ELF-1 (cell line): ENCODE data around the gene AIMP1.
"Not testable (repeated sequence)": the region's sequence is repeated elsewhere in the genome, so short reads cannot be mapped to it uniquely, and the experiment has no call there.

Source experiments
- DNase-seq: peaks from one replicate; pipeline ENCODE4 v3.0.0-alpha.2; 2016; ENCODE audit warnings: low read depth, low spot score

The AIMP1 gene

DNA sequence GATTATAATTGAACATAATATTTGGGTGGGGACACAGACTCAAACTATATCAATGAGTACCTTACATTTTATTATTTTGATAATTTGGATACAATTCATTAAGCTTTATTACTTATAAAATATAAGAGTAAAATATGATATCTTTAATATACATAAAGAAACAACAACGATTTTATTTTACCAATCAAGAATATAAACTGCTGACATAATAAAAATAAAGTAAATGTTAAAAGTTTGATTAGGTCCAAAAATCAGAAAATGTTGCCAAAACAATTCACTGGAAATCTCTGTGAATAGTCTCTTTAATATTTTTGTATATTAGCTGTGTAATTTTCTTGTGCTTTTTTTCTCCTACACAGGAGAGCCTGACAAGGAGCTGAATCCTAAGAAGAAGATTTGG, 30.8 kb downstream of the AIMP1 start:
- DNase-seq = no peak

DNA sequence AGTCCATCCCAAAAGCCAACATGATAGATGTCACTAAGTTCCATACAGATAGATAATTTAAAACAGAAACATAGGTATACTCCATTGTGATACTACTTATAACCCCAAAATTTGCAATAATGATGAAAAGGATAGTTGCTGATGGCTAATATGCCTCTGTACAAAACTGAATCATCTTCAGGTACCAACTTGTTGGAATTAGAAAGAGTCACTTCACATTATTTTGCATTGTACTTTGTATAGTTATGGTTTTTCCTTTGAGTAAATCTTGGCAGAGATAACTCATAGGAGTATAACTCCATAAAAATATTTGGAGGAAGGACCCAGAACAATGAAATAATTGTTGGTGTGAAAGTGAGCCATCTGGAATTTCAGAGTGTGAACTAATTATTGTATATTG, 34.7 kb downstream of the AIMP1 start:
- no peak for DNase-seq

- DNase-seq = no peak
Observed at GRCh38 chr4:106353786-106354185, 37.4 kb downstream of the AIMP1 start.

- DNase-seq = no peak
Observed at GRCh38 chr4:106355193-106355592, 38.8 kb downstream of the AIMP1 start.

GRCh38 chr4:106358899-106359298, 42.5 kb downstream of the AIMP1 start:
- no peak for DNase-seq

GRCh38 chr4:106362086-106362825, 45.9 kb downstream of the AIMP1 start:
- no peak for DNase-seq

DNA sequence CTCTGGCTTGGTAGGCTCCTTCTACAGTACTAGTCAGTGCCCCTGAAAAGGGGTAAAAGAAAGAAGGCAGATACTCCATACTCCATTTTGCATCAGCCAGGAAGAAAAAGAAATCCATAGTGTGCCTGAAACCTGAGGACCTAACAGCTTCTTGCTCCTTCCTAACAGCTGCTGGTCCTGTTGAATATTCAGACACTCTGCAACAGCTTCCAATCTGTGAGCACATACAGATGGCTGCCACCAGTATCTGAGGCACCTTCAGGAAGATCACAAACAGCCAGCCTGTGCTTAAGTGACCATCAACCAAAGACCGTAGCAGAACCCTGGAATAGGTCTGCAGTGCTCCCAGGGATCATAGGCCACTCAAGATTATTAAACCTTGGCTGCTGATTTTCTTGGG, 47.9 kb downstream of the AIMP1 start:
- no peak for DNase-seq

- no peak for DNase-seq
Observed at GRCh38 chr4:106365613-106366012, 49.3 kb downstream of the AIMP1 start.

- DNase-seq = no peak
Observed at GRCh38 chr4:106366026-106366425, 49.7 kb downstream of the AIMP1 start.

DNA sequence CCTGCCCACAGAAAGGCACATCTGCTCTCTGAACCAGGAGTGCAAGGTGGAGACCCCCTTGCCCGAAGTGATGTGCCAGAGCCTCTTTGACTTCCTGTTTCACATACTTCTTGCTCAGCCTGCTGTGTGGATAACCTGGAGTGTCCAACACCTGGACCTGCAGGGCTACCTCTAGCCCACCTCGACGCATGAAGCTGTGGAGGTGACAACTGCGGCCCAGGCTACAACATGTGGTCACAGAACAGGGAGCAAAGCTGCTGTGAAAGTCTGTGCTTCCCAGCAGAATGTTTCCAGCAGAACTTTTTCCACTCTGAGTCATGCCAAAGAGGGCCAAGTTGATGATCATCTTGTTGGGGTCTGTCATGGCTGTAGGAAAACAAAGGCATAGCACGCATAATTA, 50.7 kb downstream of the AIMP1 start:
- DNase-seq = no peak

GRCh38 chr4:106368678-106369077, 52.3 kb downstream of the AIMP1 start, which contains the start of gene GIMD1:
Gene GIMD1 (minus strand): TSS chr4:106368778. CDS start chr4:106367435, 1,343 bp downstream.
- no peak for DNase-seq

DNA sequence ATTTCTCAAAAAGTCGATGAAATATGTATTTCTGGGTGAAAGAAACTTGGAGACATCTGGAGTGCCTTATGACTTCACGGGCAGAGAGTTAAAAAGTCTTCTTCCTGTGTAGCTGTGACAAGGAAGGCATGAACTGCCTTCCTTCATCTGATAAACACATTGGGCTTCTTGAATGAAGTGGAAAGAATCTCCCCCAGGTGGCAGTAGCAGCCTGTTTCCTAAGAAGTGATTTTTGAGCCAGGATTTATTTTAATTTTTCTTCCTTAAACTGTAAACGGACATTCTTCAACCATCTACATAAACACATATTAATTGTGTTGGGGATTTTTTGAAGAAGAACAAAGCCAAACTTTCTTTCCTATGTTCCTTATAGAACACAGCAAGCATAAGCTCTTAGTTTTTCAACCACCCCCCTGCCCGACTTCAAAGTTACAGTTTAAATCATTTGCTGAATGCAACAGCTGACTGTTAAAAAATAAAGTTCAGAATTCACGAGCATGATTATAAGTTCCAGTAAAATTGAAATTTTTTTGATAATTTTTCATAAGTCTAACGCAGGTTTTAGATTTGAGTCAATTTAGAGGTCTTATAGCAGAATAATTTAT, 53.2 kb downstream of the AIMP1 start:
- peak; percentile 54 for DNase-seq

DNA sequence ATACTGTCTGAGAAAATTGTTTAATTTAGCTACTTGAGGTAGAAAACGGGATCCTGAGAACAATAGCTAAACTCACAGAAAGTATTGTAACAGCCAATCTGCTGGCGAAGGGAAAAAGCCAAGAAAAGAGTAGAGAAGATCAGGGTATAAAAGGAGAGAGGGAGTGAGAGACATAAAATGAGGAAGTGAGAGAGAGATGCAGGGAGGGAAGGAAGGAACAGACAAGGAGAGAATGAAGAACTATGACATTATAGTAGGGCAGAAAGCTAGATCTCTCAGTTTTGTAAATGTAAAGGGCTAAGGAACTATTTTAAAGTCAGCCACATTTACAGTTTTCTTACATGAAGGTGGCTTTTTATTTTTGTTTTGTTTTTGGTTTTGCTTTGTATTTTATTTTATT, 53.9 kb downstream of the AIMP1 start:
- no peak for DNase-seq

GRCh38 chr4:106371161-106371560, 54.8 kb downstream of the AIMP1 start:
- DNase-seq = no peak

DNA sequence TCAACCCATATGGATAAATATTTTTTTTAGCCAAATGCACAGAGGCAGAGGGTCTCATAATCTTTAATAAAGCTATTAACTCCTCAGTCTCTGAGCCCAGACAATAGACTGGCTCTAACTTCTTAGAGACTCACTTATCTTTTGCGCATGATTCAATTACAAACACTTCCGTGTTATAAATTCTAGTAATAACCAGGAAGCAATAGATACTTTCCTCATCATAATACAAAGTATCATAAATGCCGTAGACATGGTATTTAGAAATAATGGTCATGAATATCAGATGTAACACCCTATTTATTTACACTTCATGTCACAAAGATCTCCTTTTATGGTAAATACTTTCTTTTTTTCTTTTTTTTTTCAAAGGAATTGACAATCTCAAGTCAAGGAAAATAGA, 56.7 kb downstream of the AIMP1 start:
- DNase-seq = no peak

DNA sequence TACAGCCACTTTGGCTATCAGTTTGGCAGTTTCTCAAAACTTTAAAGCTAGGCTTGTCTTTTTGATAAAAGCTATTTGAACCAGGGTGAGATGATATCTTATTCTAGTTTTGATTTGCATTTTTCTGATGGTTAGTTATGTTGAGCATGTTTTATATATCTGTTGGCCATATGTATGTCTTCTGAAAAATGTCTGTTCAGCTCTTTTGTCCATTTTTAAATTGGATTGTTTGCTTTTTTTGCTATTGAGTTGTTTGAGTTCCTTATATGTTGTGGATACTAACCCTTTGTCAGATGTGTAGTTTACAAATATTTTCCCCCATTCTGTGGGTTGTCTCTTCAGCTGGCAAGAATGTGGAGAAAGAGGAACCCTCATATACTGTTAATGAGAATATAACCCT, 63.8 kb downstream of the AIMP1 start:
- DNase-seq = no peak

DNA sequence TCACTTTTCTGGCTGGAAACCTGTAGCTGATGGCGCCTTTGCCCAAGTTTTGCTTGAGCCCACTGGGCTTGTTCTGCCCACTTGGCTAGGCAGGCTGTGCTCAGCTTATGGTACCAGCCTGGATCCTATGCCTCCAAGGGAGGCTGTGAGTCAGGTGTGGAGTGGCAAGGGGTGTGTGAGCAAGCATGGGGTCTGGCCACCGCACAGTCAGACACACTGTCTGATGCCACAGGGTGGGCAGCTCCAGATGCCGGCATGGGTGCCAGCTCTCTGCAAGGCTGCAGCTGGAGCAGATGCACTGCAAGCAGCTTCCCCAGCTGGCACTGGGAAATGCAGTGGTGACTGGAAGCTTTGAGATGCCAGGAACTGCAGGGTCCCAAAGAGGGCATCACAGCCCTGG, 68.5 kb downstream of the AIMP1 start:
- DNase-seq = no peak

DNA sequence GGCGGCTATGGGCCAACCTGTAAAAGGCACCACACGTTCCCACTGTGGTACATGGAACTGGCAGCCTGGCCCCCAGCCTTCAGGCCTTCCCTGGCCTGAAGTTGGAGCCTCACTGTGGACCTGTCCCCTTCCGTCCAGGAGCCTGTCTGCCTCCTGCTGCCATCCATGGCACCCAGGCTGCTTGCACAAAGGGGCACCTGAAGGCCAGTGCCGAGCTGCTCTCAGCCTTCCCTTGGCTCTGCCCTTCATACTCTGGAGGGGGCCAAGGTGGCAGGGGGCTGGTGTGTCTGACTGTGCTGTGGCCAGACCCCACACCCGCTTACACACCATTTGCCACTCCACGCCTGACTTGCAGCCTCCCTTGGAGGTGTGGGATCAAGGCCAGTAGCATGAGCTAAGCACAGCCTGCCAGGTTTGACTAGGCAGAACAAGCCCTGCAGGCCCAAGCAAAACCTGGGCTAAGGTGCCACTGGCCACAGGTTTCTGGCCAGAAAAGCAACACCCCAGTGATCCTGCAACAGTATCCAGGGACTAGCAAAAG, 69.6 kb downstream of the AIMP1 start:
- DNase-seq = no peak

- DNase-seq = no peak
Observed at GRCh38 chr4:106395582-106395981, 79.2 kb downstream of the AIMP1 start.

DNA sequence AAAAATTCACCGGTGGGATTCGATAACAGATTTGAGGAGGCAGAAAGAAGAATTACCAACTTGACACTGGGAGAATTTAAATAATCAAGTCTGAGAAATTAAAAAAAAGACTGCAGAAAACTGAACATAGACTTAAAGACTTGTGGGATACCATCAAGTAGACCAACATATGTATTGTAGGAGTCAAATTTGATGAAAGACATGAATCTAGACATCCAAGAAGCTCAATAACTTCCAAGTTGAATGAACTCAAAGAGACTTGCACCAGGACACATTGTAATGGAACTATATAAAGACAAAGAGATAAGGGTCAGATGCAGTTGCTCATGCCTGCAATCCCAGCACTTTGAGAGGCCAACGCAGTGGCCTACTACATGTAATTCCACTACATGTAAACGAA, 82.5 kb downstream of the AIMP1 start:
- DNase-seq = not testable (repeated sequence)
